ENCODE results near the gene SLC9A7. TPM values are rescaled to one million over a fixed set of nuclear protein-coding genes. Genes with fewer than 3 reads are reported as not detected.
"Not testable (repeated sequence)": the region's sequence is repeated elsewhere in the genome, so short reads cannot be mapped to it uniquely, and the experiment has no call there.

SLC9A7 gene
- total RNA-seq, 1 donor from 2014 or later = 43.8 TPM

DNA sequence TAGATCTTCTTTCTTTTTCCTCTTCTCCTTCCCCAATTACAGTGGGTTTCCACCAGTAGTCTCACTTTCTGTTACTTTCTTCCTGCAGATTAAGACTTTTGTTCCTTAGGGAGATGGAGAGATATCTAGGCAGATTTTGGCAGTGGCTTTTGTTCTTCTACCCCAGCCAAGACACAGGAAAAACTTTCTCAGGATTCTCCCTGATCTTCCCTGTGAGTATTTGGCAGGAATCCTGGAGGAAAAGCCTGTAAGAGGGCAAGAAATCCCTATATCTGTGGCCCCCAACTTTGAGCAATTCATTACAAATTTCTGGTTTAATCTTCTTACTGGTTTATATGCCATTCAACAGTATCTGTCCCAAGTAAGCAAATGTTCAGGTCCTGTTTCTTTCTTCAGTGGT, 21.9 kb downstream of the SLC9A7 start:
- no peak for DNase-seq
- intact Hi-C loops (cut with micrococcal nuclease) = no loop called here
- Mint-ChIP-seq H3K9me3 (peaks cover 15% of the 10 kb centered on the region), H3K4me3 (no peak overlapping the region), H3K4me1 (peaks cover 15% of the 10 kb centered on the region), H3K27ac (no peak overlapping the region), H3K36me3 (ENCODE audit: low read depth) (peaks cover 48% of the 10 kb centered on the region), H3K27me3 (no peaks in the 10 kb centered on the region)

- intact Hi-C loops (cut with micrococcal nuclease) = no loop called here
- no peak for DNase-seq
- Mint-ChIP-seq H3K36me3 (ENCODE audit: low read depth) (peaks cover 45% of the 10 kb centered on the region), H3K9me3 (peaks cover 15% of the 10 kb centered on the region), H3K27me3 (no peaks in the 10 kb centered on the region), H3K27ac (no peak overlapping the region), H3K4me1 (peaks cover 15% of the 10 kb centered on the region), H3K4me3 (no peak overlapping the region)
Observed at GRCh38 chrX:46735622-46736021, 23.3 kb downstream of the SLC9A7 start.

DNA sequence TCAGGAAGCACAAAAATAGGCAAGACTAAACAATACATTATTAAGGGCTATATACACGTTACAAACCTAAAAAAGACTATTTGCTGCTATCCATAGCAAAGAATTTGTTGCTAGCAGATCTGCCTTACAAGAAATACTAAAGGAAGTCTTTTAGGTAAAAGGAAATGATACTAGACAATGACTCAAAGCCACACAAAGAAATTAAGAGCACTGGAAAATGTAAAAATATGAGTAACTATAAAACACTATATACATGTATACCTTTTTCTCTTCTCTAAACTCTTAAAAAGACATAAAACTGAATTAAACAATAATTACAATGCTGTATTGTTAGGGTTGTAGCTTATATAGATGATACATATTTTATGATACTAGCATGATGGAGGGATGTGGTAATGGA, 25.7 kb downstream of the SLC9A7 start:
- intact Hi-C loops (cut with micrococcal nuclease) = loop anchor here (2.0 kb wide), 1 partner anchor 28 kb away; no protein-coding TSS in a partner anchor
- H3K27ac Mint-ChIP-seq = peak overlapping the region; percentile 63
- no peak for DNase-seq

GRCh38 chrX:46730765-46731164, 28.2 kb downstream of the SLC9A7 start:
- intact Hi-C loops (cut with micrococcal nuclease) = no loop called here
- peaks cover 18% of the 10 kb centered on the region for H3K4me1 Mint-ChIP-seq
- H3K27ac Mint-ChIP-seq = no peak overlapping the region
- no peaks in the 10 kb centered on the region for H3K27me3 Mint-ChIP-seq
- no peak for DNase-seq
- no peak overlapping the region for H3K4me3 Mint-ChIP-seq
- peaks cover 2% of the 10 kb centered on the region for H3K9me3 Mint-ChIP-seq
- peaks cover 15% of the 10 kb centered on the region for H3K36me3 Mint-ChIP-seq (ENCODE audit: low read depth)

More for the DNA sequence above, 25.7 kb downstream of the SLC9A7 start:
- Mint-ChIP-seq H3K9me3 (peaks cover 6% of the 10 kb centered on the region), H3K27me3 (no peaks in the 10 kb centered on the region), H3K4me3 (no peak overlapping the region), H3K4me1 (peaks cover 18% of the 10 kb centered on the region), H3K36me3 (ENCODE audit: low read depth) (peaks cover 35% of the 10 kb centered on the region)

GRCh38 chrX:46727441-46727840, 31.5 kb downstream of the SLC9A7 start:
- Mint-ChIP-seq H3K9me3 (peaks cover 8% of the 10 kb centered on the region), H3K27me3 (no peaks in the 10 kb centered on the region), H3K4me1 (peaks cover 22% of the 10 kb centered on the region), H3K27ac (no peak overlapping the region), H3K36me3 (ENCODE audit: low read depth) (peaks cover 14% of the 10 kb centered on the region), H3K4me3 (no peak overlapping the region)
- no peak for DNase-seq
- intact Hi-C loops (cut with micrococcal nuclease) = no loop called here

DNA sequence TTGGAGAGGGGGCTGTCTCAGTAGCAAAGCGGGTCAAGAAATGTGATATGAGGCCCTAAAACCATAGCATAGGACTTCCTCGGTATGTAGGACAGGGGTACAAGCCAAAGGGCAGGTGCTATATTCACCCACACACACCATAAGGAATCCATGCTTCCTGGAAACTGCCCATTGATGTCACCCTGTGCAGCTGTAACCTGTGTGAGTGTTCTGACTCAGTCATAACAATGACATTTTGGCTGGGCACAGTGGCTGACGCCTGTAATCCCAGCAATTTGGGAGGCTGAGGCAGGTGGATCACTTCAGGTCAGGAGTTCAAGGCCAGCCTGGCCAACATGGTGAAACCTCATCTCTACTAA, 35.4 kb downstream of the SLC9A7 start:
- H3K9me3 Mint-ChIP-seq; H3K27me3 Mint-ChIP-seq; DNase-seq; H3K4me3 Mint-ChIP-seq; intact Hi-C loops (cut with micrococcal nuclease): not testable (repeated sequence)
- H3K27ac Mint-ChIP-seq = peak overlapping the region; percentile 62
- H3K4me1 Mint-ChIP-seq = peaks cover 28% of the 10 kb centered on the region
- peaks cover 10% of the 10 kb centered on the region for H3K36me3 Mint-ChIP-seq (ENCODE audit: low read depth)

DNA sequence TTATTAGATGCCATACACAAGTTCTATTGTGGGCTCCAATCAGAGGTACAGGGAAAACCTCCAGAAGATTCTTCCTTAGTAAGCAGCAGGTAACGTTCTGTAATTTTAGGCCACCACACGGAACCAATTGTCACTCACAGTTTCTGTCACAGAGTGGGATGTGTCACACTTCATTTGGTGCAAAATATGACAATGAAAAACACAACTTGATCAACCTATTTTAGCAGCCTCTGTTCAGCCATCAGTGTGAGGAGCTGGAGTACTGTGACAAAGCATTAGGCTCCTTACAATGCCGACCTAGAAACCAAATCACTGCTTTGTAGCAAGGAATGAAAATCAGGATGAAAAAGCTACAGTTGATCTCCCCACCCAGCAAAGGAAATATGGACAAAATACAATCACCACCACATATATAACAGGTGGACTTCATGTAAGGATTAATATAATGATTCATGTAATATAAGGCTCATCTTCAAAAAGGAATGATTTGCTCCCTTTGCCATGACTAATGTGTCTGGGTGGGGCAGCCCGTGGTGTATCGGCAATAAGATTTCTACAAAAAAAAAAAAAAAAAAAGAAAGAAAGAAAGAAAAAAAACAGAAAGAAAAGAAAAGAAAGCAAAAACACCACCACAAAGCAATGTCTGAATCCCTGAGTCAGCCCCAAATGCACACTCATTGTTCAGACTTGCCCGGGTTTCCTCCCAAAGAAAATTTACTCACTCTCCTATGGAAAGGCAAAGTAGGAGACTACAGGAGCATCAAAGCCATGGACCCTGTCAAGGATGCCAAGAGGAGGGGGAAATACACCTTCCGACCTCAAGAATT, 36.0 kb downstream of the SLC9A7 start:
- H3K27ac Mint-ChIP-seq = no peak overlapping the region
- DNase-seq = no peak
- peaks cover 28% of the 10 kb centered on the region for H3K4me1 Mint-ChIP-seq
- no peaks in the 10 kb centered on the region for H3K27me3 Mint-ChIP-seq
- no peak overlapping the region for H3K4me3 Mint-ChIP-seq
- intact Hi-C loops (cut with micrococcal nuclease) = no loop called here
- peaks cover 10% of the 10 kb centered on the region for H3K36me3 Mint-ChIP-seq (ENCODE audit: low read depth)
- peaks cover 8% of the 10 kb centered on the region for H3K9me3 Mint-ChIP-seq

DNA sequence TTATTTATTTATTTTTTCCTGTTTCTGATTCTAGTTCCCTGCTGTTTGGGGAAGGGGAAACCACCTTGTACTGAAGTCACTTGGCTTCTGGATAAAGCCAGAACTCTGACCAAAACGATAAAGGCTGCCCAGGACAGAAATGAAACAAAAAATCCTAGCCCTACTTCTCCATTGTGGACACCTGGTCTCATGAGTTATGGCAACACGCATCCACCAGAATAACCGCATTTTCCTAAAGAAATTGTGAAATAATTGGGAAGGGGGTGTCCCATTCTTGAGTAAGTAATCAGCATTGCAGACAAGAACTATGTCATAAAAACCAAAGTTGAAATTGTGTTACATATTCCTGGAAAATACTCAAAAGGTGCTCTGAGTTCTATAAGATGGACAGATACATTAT, 42.1 kb downstream of the SLC9A7 start:
- Mint-ChIP-seq H3K27ac (no peak overlapping the region), H3K9me3 (peaks cover 3% of the 10 kb centered on the region), H3K4me1 (peaks cover 44% of the 10 kb centered on the region), H3K27me3 (no peaks in the 10 kb centered on the region), H3K4me3 (no peak overlapping the region), H3K36me3 (ENCODE audit: low read depth) (peaks cover 4% of the 10 kb centered on the region)
- no peak for DNase-seq
- intact Hi-C loops (cut with micrococcal nuclease) = no loop called here

DNA sequence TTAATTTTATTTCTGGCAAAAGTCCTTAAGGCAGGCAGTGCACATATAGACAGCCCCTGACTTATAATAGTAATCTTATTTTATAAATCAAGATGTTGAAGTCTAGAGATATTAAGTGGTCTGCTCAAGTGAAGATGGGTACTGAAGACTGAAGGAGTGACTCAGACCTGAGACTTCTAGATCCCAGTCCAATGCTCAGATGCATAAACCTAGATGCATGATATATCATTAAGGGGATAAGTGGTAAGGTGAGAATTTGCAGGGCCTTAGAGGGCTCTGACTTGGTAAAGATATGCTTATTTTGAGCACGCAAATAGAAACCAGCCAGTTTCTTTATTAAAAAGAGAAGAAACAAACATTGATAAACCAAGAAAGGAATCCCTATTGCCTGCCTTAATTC, 42.9 kb downstream of the SLC9A7 start:
- Mint-ChIP-seq H3K27ac (peak overlapping the region; percentile 34), H3K4me1 (peaks cover 48% of the 10 kb centered on the region), H3K4me3 (peak overlapping the region; percentile 7), H3K36me3 (ENCODE audit: low read depth) (peaks cover 4% of the 10 kb centered on the region), H3K9me3 (peaks cover 3% of the 10 kb centered on the region), H3K27me3 (no peaks in the 10 kb centered on the region)
- DNase-seq = no peak
- intact Hi-C loops (cut with micrococcal nuclease) = no loop called here

DNA sequence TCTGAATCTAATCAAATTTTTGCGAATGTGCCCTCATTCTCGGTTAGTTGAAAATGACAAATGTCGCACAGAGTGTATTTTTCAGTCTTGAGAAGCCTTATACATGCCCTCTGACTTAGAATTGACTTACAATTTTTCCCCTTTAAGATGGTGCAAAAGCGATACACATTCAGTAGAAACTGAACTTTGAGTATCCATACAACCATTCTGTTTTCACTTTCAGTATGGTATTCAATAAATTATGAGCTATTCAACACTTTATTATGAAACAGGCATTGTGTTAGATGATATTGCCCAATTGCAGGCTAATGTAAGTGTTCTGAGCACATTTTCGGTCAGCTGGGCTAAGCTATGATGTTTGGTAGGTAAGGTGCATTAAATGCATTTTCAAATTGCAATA, 43.4 kb downstream of the SLC9A7 start:
- H3K36me3 Mint-ChIP-seq (ENCODE audit: low read depth) = peaks cover 4% of the 10 kb centered on the region

DNA sequence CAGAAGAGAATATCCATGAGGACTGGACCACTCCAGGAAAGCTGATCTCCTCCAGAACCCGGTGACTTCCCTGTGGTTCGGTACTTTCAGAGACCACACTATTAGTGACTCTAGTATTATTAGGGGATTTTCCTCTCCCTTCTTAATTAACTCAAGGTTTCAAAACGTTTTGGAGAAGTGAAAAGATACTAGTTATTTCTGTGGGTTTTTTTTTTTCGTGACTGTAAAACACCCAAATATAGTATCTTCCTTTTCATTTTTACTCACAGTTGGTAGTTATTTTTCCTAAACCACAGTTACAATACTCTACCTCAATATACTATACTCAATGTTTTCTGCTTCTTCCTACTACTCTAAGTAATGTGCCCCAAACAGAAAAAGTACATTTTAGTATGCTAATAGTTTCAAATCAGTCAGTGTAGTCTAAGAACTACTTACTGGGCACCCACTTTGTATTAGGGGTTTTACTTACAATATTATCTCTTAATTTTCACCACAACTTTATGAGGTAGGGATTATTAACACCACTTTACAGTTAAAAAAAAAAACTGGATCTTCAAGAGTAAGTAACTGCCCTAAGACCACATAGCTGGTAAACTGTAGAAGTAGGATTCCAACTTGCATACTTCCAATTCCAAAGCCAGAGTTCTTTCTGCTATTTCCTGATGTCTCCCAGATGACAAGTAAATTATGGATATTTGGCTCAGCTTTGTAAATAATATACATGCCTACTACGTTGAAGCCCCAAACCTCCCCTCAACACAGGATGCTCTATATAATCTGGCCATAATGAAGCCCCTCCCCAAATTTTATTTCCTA, 45.0 kb downstream of the SLC9A7 start:
- Mint-ChIP-seq H3K27me3 (no peaks in the 10 kb centered on the region), H3K27ac (peak overlapping the region; percentile 78), H3K4me1 (peaks cover 57% of the 10 kb centered on the region), H3K9me3 (peaks cover 3% of the 10 kb centered on the region), H3K4me3 (peak overlapping the region; percentile 33), H3K36me3 (ENCODE audit: low read depth) (peaks cover 9% of the 10 kb centered on the region)
- intact Hi-C loops (cut with micrococcal nuclease) = loop anchor here (1.0 to 5.0 kb wide), 5 partner anchors 11 to 142 kb away; partner anchors contain the start of genes CHST7 and SLC9A7
- DNase-seq = no peak

More for the DNA sequence above, 43.4 kb downstream of the SLC9A7 start:
- no peaks in the 10 kb centered on the region for H3K27me3 Mint-ChIP-seq
- H3K4me3 Mint-ChIP-seq = no peak overlapping the region
- DNase-seq = no peak
- peaks cover 3% of the 10 kb centered on the region for H3K9me3 Mint-ChIP-seq
- no peak overlapping the region for H3K27ac Mint-ChIP-seq
- intact Hi-C loops (cut with micrococcal nuclease) = no loop called here
- peaks cover 52% of the 10 kb centered on the region for H3K4me1 Mint-ChIP-seq

DNA sequence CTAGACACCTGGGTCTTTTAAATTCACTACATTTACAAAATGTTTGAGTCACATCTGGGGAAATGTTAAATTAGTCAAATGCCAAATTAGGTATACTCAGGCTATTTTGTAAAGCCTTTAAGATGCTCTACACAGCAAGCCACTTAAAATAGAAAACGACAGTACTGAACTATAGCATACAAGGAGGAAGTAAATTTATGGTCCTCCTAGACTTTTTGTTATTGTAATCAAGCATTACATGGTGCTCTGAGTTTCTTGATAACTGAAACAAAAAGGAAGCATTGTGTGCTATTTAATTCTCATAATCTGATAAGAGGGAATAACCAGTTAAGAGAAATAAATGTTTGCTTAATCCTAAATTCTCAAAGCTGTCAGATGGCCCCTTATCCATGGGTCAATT, 46.2 kb downstream of the SLC9A7 start:
- peaks cover 57% of the 10 kb centered on the region for H3K4me1 Mint-ChIP-seq
- H3K4me3 Mint-ChIP-seq = no peak overlapping the region
- DNase-seq = no peak
- no peaks in the 10 kb centered on the region for H3K27me3 Mint-ChIP-seq
- peaks cover 13% of the 10 kb centered on the region for H3K36me3 Mint-ChIP-seq (ENCODE audit: low read depth)
- intact Hi-C loops (cut with micrococcal nuclease) = loop anchor here (1.0 to 5.0 kb wide), 5 partner anchors 9 to 140 kb away; partner anchors contain the start of genes CHST7 and SLC9A7
- H3K27ac Mint-ChIP-seq = peak overlapping the region; percentile 78
- peaks cover 2% of the 10 kb centered on the region for H3K9me3 Mint-ChIP-seq

DNA sequence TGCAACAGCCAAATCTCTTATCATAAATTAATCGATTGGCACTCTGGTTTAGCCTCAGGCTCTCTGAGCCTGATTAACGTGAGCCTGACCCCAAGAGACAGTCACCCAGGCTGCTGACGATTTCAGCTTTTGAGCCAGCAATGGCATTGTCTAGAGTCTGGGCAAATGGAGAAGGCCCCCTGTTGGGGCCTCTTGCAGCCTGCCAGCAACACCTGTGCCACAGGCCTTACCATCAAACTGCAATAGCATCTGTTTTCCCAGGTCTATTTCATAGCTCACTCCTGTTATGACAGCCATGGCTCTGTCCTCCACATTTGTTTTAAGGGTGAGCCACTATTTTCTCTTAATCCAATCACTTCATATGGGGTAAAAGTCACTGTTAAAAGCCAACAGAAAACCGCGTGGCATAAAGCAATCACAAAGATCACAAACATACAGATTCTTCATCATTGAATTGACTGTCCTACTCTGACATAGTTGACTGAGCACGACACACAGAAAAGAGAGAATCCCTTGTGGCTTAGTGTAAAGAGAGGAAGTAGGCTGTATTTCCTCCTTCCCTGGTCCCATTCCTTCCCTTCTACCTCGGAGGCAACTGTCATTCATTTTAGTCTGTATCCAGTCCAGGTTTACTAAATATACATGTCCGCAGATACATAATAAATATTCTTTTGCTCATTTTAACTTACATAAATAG, 47.8 kb downstream of the SLC9A7 start:
- H3K4me3 Mint-ChIP-seq = peak overlapping the region; percentile 45
- peaks cover 16% of the 10 kb centered on the region for H3K36me3 Mint-ChIP-seq (ENCODE audit: low read depth)
- H3K9me3 Mint-ChIP-seq = no peaks in the 10 kb centered on the region
- H3K4me1 Mint-ChIP-seq = peaks cover 56% of the 10 kb centered on the region
- intact Hi-C loops (cut with micrococcal nuclease) = loop anchor here (5.0 kb wide), 3 partner anchors 74 to 139 kb away; partner anchors contain the start of gene CHST7
- no peak for DNase-seq
- no peaks in the 10 kb centered on the region for H3K27me3 Mint-ChIP-seq
- peak overlapping the region; percentile 85 for H3K27ac Mint-ChIP-seq
